HUES64 (cell line): ENCODE data around the gene LHFPL6.

ENCODE experiments used
- H3K27ac ChIP-seq: 2 replicates; pipeline ENCODE4 v1.7.0; 2013; ENCODE audit warnings: low read depth, low read length, inconsistent platforms
- H3K27me3 ChIP-seq: 2 replicates; pipeline ENCODE4 v1.6.1; 2013; ENCODE audit warnings: mild to moderate bottlenecking, low read length; ENCODE audit not compliant: insufficient read depth
- H3K36me3 ChIP-seq: 2 replicates; pipeline ENCODE4 v1.6.1; 2013; ENCODE audit warnings: mild to moderate bottlenecking, low read length; ENCODE audit not compliant: insufficient read depth
- H3K4me1 ChIP-seq: 2 replicates; pipeline ENCODE4 v1.6.1; 2013; ENCODE audit warnings: mild to moderate bottlenecking, low read length, moderate library complexity; ENCODE audit not compliant: insufficient read depth
- H3K4me3 ChIP-seq: 2 replicates; pipeline ENCODE4 v1.5.1; 2013; ENCODE audit warnings: mild to moderate bottlenecking, low read length, moderate library complexity
- H3K9ac ChIP-seq: 2 replicates; pipeline ENCODE4 v1.6.1; 2013; ENCODE audit warnings: mild to moderate bottlenecking, low read depth, low read length
- H3K9me3 ChIP-seq: 2 replicates; pipeline ENCODE4 v1.6.1; 2013; ENCODE audit warnings: low read depth, low read length; ENCODE audit not compliant: insufficient read depth
- WGBS: fragments of 150-250, 120-280 bp; methylation state at CpG from one replicate; pipeline ENCODE4 v1.1.7; 2013; ENCODE audit warnings: missing lambda C conversion rate; 5-methylcytosine and 5-hydroxymethylcytosine counted together

LHFPL6 gene

GRCh38 chr13:39554371-39554770, 48.6 kb downstream of the LHFPL6 start:
- no peak overlapping the region for H3K27ac ChIP-seq
- H3K36me3 ChIP-seq: no peaks in the 10 kb centered on the region
- no peaks in the 10 kb centered on the region for H3K27me3 ChIP-seq
- WGBS: 91% methylated on average over 3 of the region's 3 CpGs
- peaks cover 7% of the 10 kb centered on the region; the same call in 1 of the 2 replicates for H3K4me1 ChIP-seq
- no peaks in the 10 kb centered on the region for H3K9me3 ChIP-seq
- no peak overlapping the region for H3K9ac ChIP-seq
- no peak overlapping the region for H3K4me3 ChIP-seq

GRCh38 chr13:39552246-39552645, 50.7 kb downstream of the LHFPL6 start:
- no peaks in the 10 kb centered on the region for H3K9me3 ChIP-seq
- no peak overlapping the region for H3K4me3 ChIP-seq
- H3K9ac ChIP-seq: no peak overlapping the region
- 90% methylated on average over 2 of the region's 2 CpGs for WGBS
- H3K4me1 ChIP-seq: peaks cover 3% of the 10 kb centered on the region; the same call in 1 of the 2 replicates
- no peaks in the 10 kb centered on the region for H3K36me3 ChIP-seq
- no peaks in the 10 kb centered on the region for H3K27me3 ChIP-seq
- H3K27ac ChIP-seq: no peak overlapping the region

DNA sequence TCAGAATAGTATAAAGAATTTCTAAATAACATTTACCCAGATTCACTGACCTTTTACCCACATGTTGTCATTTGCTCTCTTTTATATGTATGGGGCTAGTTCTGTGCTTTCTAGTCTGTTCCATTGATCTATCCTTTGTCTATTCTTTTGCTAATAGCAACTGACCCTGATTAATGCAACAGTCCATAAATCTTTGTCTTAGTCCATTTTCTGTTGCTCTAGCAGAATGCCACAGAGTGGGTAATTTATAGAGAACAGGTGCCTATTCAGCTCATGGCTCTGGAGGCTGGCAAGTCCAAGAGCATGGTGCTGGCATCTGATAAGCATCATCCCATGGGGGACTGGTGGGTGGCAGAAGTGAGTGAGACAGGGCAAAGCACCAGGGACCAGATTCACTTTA, 52.1 kb downstream of the LHFPL6 start:
- H3K27ac ChIP-seq: no peak overlapping the region
- H3K4me1 ChIP-seq: peaks cover 12% of the 10 kb centered on the region; the same call in 1 of the 2 replicates
- H3K36me3 ChIP-seq: no peaks in the 10 kb centered on the region
- H3K4me3 ChIP-seq: no peak overlapping the region
- no peak overlapping the region for H3K9ac ChIP-seq
- no peaks in the 10 kb centered on the region for H3K27me3 ChIP-seq
- H3K9me3 ChIP-seq: no peaks in the 10 kb centered on the region

GRCh38 chr13:39547108-39547507, 55.9 kb downstream of the LHFPL6 start:
- peaks cover 12% of the 10 kb centered on the region; the same call in 1 of the 2 replicates for H3K4me1 ChIP-seq
- no peak overlapping the region for H3K4me3 ChIP-seq
- no peaks in the 10 kb centered on the region for H3K36me3 ChIP-seq
- no peak overlapping the region for H3K27ac ChIP-seq
- no peaks in the 10 kb centered on the region for H3K9me3 ChIP-seq
- no peak overlapping the region for H3K9ac ChIP-seq
- no peaks in the 10 kb centered on the region for H3K27me3 ChIP-seq

- Histone ChIP-seq H3K27ac (no peak overlapping the region), H3K4me3 (no peak overlapping the region), H3K36me3 (no peaks in the 10 kb centered on the region), H3K27me3 (no peaks in the 10 kb centered on the region), H3K9me3 (no peaks in the 10 kb centered on the region), H3K4me1 (peaks cover 11% of the 10 kb centered on the region; the same call in 1 of the 2 replicates), H3K9ac (no peak overlapping the region)
- WGBS: 95% methylated on average over 1 of the region's 2 CpGs
Observed at GRCh38 chr13:39542361-39542760, 60.6 kb downstream of the LHFPL6 start.

DNA sequence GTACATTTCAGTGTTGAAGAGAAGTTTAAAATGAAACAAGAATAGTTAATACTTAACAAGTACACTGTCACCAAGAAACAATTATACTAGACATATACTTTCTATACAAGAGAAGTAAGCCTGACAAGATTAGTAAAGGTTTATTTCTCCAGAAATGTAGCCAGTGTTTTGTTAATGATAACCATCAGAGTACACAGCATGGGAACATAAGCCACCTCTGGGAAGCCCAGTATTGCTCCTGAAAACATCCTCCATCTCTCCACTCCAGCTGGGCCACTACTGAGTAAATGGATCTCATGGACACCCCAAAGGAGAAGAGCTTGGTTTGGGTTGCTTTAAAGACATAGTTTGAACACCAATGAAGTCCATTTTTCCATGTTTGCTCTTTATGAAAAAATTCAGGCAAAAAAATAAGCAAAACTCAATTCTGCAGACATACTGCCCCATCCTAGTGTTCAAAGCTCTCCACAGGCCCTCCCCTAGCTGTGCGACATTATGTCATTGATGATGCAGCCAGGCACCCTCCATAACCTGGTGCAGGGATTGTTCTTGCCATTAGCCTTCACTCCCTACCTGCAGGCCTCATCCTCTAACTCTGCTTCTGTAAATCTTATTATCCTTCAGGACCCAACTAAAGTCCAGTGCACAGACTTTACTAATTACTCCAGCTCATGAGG, 61.9 kb downstream of the LHFPL6 start:
- Histone ChIP-seq H3K4me3 (no peak overlapping the region), H3K9me3 (no peaks in the 10 kb centered on the region), H3K9ac (no peak overlapping the region), H3K4me1 (peaks cover 9% of the 10 kb centered on the region; the same call in 1 of the 2 replicates), H3K27me3 (no peaks in the 10 kb centered on the region), H3K36me3 (no peaks in the 10 kb centered on the region), H3K27ac (no peak overlapping the region)
- WGBS: 98% methylated on average over 1 of the region's 1 CpG

GRCh38 chr13:39538816-39539790, 63.9 kb downstream of the LHFPL6 start:
- no peaks in the 10 kb centered on the region for H3K9me3 ChIP-seq
- no peaks in the 10 kb centered on the region for H3K27me3 ChIP-seq
- no peak overlapping the region for H3K4me3 ChIP-seq
- H3K27ac ChIP-seq: no peak overlapping the region
- 94% methylated on average over 6 of the region's 8 CpGs for WGBS
- no peak overlapping the region for H3K9ac ChIP-seq
- peaks cover 9% of the 10 kb centered on the region; the same call in 1 of the 2 replicates for H3K4me1 ChIP-seq
- no peaks in the 10 kb centered on the region for H3K36me3 ChIP-seq

DNA sequence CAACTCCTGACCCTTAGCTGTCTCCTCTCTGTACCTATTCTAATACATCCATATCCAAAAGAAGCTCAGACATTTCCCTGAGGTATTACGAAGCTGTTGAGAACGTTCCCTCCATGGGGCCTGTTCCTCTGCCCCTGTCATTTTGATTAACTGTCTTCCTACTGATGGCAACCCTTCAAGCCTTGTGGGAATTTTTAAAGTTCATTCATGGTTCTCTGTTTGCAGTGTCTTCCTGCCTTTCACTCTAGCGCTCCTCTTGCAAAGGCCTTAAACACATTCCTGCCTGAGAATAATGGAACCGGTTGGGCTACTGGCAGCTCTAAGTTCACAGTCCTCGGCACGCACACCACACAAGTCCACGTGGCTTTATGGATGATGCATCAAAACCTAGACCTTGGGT, 66.1 kb downstream of the LHFPL6 start:
- H3K36me3 ChIP-seq: no peaks in the 10 kb centered on the region
- H3K27me3 ChIP-seq: peaks cover 11% of the 10 kb centered on the region; the same call in 1 of the 2 replicates
- H3K9me3 ChIP-seq: no peaks in the 10 kb centered on the region
- H3K4me1 ChIP-seq: peaks cover 9% of the 10 kb centered on the region; the same call in 1 of the 2 replicates
- no peak overlapping the region for H3K4me3 ChIP-seq
- H3K27ac ChIP-seq: no peak overlapping the region
- 93% methylated on average over 7 of the region's 7 CpGs for WGBS
- no peak overlapping the region for H3K9ac ChIP-seq

- H3K4me1 ChIP-seq: peaks cover 9% of the 10 kb centered on the region; the same call in 1 of the 2 replicates
- 92% methylated on average over 6 of the region's 6 CpGs for WGBS
- no peak overlapping the region for H3K27ac ChIP-seq
- peaks cover 18% of the 10 kb centered on the region; the same call in 1 of the 2 replicates for H3K27me3 ChIP-seq
- H3K4me3 ChIP-seq: no peak overlapping the region
- H3K9me3 ChIP-seq: no peaks in the 10 kb centered on the region
- no peaks in the 10 kb centered on the region for H3K36me3 ChIP-seq
- H3K9ac ChIP-seq: no peak overlapping the region
Observed at GRCh38 chr13:39536274-39536673, 66.7 kb downstream of the LHFPL6 start.

DNA sequence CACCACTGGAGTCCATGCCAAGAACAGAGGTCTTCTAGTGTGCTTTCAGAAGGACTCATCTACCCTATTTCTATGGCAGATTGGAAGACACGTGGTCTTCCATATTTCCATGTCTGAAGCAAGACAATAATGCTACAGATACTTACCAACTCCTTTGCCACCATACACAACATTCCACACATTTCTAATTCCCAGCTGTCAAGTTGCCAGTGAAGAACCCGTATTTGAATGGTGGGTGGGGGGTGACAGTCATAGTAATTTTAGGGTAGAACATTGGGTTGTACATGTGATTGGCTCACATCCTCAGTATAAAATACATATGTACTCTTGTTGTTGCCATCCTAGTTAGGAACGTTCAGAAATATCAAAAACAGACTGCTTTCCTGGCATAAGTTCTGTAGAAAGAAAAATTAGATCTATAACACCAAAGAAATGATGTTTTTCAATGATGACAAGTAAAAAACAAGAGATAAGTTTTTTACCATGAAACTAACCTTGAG, 69.3 kb downstream of the LHFPL6 start:
- H3K36me3 ChIP-seq: no peaks in the 10 kb centered on the region
- H3K27me3 ChIP-seq: peaks cover 30% of the 10 kb centered on the region; the same call in 1 of the 2 replicates
- H3K9ac ChIP-seq: no peak overlapping the region
- H3K27ac ChIP-seq: no peak overlapping the region
- no peaks in the 10 kb centered on the region for H3K9me3 ChIP-seq
- WGBS: 87% methylated on average over 1 of the region's 3 CpGs
- peaks cover 12% of the 10 kb centered on the region; the same call in 1 of the 2 replicates for H3K4me1 ChIP-seq
- no peak overlapping the region for H3K4me3 ChIP-seq

GRCh38 chr13:39531646-39532045, 71.3 kb downstream of the LHFPL6 start:
- 94% methylated on average over 5 of the region's 6 CpGs for WGBS
- Histone ChIP-seq H3K9me3 (no peaks in the 10 kb centered on the region), H3K4me3 (no peak overlapping the region), H3K9ac (no peak overlapping the region), H3K27ac (no peak overlapping the region), H3K27me3 (peaks cover 30% of the 10 kb centered on the region; the same call in 1 of the 2 replicates), H3K4me1 (peaks cover 5% of the 10 kb centered on the region; the same call in 1 of the 2 replicates), H3K36me3 (no peaks in the 10 kb centered on the region)
